SK-N-SH (cell line): ENCODE measurements around the gene ARPC5L.

Experiments used
- CTCF ChIP-seq: fragments of 200-600 bp; sonication (generic); IDR thresholded peaks from 2 replicates; pipeline ENCODE4 v1.6.1; 2017; ENCODE audit warnings: antibody characterized with exemption, mild to moderate bottlenecking, moderate library complexity
- EZH2phosphoT487 ChIP-seq: fragments of 200-600 bp; sonication (generic); IDR thresholded peaks from 2 replicates; pipeline ENCODE4 v1.6.1; 2017; ENCODE audit warnings: low read depth, mixed run types, mild to moderate bottlenecking, antibody characterized with exemption, moderate library complexity, borderline replicate concordance
- GABPA ChIP-seq: IDR thresholded peaks from 2 replicates; pipeline ENCODE4 v1.4.0; 2012; ENCODE audit warnings: low read depth, mild to moderate bottlenecking
- MXI1 ChIP-seq: IDR thresholded peaks from 2 replicates; pipeline ENCODE4 v1.6.1; 2012; ENCODE audit warnings: mild to moderate bottlenecking, low read depth, low read length, improper control_type of control experiment
- RCOR1 ChIP-seq: fragments of 150-350 bp; IDR thresholded peaks from 2 replicates; pipeline ENCODE4 v1.6.1; 2017; ENCODE audit warnings: antibody characterized with exemption, low read length
- SMC3 ChIP-seq: IDR thresholded peaks from 2 replicates; pipeline ENCODE4 v1.6.1; 2012; ENCODE audit warnings: low read depth, low read length, improper control_type of control experiment

DNA sequence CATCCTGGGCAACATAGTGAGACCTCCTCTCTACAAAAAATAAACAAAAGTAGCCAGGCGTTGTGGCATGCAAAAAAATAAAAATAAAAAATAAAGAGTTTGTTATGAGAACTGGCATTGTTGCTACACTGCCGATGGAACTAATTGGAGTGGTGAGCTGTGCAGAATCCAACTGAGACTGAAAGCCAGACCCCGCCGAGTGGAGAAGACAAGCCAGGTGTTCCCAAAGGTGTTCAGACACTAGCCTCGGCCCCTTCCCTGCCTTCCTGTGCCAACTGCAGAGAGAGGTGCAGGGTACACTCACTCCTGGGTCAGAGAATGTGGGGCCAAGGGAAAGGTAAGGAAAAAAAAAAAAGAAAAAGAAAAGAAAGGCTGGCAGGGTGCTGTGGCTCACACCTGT lies 46.3 kb upstream of the ARPC5L start:
- no peak for TF ChIP-seq CTCF
- no peak for TF ChIP-seq MXI1
- TF ChIP-seq GABPA = no peak
- TF ChIP-seq SMC3 = no peak
- no peak for TF ChIP-seq EZH2phosphoT487
- no peak for TF ChIP-seq RCOR1
